Measurements from ENCODE around the gene SNTA1.
"Not testable (repeated sequence)": the region's sequence is repeated elsewhere in the genome, so short reads cannot be mapped to it uniquely, and the experiment has no call there.

Gene SNTA1

GRCh38 chr20:33443512-33444239 lies at the start of gene SNTA1:
SNTA1 (minus strand) TSS chr20:33443763; CDS start chr20:33443620, 143 bp downstream.
- peak; percentile 72 to 77 (median 75) for DNase-seq

- no peak for DNase-seq
These were observed 47.5 kb upstream of the SNTA1 start for GRCh38 chr20:33490934-33491656.

GRCh38 chr20:33490023-33490933 lies 46.7 kb upstream of the SNTA1 start, which contains the start of gene CBFA2T2:
CBFA2T2 (plus strand) TSS chr20:33490096; CDS start chr20:33490268, 172 bp downstream.
- DNase-seq, result peak in 3 of 4 experiments; percentile 33 to 56 (median 52)

- DNase-seq, result peak; percentile 96 to 98 (median 97)
These were observed 46.0 kb upstream of the SNTA1 start for GRCh38 chr20:33489495-33490022.

GRCh38 chr20:33488661-33489494 lies 45.3 kb upstream of the SNTA1 start:
- DNase-seq, result not testable (repeated sequence)

GRCh38 chr20:33488201-33488600 lies 44.6 kb upstream of the SNTA1 start:
- DNase-seq, result no peak

- DNase-seq, result not testable (repeated sequence)
These were observed 39.6 kb upstream of the SNTA1 start for GRCh38 chr20:33483186-33483585.

DNA sequence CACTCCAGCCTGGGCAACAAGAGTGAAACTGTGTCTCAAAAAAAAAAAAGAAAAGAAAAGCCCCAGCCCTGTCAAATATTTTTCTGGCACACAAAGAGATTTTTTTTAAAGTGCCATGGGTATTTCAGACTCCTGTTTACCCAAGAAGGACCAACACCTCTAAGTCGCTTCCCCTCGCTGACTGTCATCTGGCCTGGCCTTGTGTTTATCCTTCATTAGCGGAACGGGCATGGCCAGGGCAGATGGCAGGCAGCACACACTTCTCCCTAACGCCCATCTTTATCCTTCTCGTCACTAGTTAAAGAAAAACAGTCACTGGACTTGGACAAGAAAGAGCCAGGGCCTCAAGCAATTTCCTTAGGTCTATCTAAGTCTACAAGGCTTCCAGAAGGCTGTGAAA lies 39.0 kb upstream of the SNTA1 start:
- DNase-seq, result no peak

- DNase-seq, result no peak
These were observed 37.9 kb upstream of the SNTA1 start for GRCh38 chr20:33481431-33481941.

- no peak for DNase-seq
These were observed 36.5 kb upstream of the SNTA1 start for GRCh38 chr20:33480048-33480447.

GRCh38 chr20:33477386-33478234 lies 34.0 kb upstream of the SNTA1 start:
- no peak for DNase-seq

GRCh38 chr20:33475381-33476152 lies 32.0 kb upstream of the SNTA1 start:
- DNase-seq, result no peak

DNA sequence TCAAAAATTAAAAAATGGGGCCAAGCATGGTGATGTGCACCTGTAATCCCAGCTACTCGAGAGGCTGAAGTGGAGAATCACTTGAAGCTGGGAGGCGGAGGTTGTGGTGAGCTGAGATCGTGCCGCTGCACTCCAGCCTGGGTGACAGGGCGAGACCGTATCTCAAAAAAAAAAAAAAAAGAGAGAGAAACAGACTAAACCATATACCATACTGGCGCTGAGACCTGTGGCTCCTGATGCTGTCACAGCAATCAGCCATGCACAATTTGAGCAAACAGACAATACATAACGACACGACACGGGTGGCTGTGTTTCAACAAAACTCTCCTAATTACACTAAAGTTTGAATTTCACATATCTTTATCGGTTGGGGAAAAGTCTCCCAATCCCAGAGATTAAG lies 31.4 kb upstream of the SNTA1 start:
- no peak for DNase-seq

DNA sequence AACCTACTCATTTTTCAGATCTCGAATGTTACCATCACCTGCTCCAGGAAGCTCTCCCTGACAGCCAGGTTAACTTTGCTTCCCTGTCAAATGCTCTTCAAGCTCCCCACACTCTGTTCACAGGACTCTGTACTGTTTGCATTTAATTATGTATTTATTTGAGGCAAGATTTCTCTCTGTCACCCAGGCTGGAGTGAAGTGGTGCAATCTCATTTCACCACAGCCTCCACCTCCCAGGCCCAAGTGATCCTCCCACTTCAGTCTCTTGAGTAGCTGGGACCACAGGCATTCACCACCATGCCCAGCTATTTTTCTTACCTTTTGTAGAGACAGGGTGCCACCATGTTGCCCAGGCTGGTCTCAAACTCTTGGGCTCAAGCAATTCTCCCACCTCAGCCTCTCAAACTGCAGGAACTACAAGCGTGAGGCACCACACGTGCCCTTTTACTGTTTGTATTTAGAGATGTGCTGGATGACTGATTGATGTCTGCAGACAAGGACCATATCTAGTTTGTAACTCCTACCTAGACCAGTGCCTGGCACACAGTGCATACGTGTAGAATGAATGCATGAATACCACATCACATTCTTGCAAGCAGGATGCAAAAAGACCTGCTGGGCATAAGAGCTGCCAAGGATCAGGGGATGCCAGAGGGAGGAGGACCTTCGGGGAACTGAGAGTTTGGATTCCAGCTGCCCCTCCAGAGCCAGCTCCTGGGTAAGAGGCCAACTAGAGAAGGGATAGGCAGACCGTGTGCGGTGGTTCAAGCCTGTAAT lies 30.7 kb upstream of the SNTA1 start:
- DNase-seq, result no peak

GRCh38 chr20:33472868-33473435 lies 29.4 kb upstream of the SNTA1 start:
- no peak for DNase-seq

DNA sequence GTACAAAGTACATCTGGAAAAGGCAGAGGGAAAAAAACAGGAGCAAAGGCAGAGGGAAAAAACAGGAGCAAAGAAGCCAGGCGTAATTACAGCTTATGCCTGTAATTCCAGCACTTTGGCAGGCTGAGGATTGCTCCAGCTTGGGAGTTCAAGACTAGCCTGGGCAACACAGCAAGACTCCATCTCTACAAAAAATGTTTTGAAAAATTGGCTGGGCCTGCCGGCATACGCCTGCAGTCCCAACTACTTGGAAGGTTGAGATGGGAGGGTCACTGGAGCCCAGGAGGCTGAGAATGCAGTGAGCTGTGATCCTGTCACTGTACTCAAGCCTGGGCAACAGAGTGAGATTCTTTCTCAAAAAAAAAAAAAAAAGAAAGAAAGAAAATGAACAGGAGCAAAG lies 27.3 kb upstream of the SNTA1 start:
- no peak for DNase-seq

GRCh38 chr20:33470457-33470856 lies 26.9 kb upstream of the SNTA1 start:
- no peak for DNase-seq

DNA sequence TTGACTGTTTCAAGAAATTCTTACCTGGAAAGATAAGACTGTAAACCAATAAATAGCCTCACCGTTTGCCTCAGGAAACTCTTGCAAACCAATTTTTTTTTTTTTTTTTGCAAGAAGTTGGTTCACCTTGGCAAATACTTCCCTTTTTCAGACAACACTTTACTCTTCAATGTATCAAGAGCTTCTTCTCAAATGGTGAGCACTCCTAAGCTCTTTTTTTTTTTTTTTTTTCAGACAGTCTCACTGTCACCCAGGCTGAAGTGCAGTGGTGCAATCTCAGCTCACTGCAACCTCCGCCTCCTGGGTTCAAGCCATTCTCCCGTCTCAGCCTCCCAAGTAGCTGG lies 22.7 kb upstream of the SNTA1 start:
- no peak for DNase-seq

All from activated CD4-positive, CD25-positive, alpha-beta regulatory T cell (primary cell).